GM21423 (cell line): Measurements from ENCODE around the gene RET.
"Not testable (repeated sequence)": the region's sequence is repeated elsewhere in the genome, so short reads cannot be mapped to it uniquely, and the experiment has no call there.

Experiments used
- ATAC-seq: cut with Tn5 transposase; IDR thresholded peaks from one replicate; pipeline ENCODE4 v1.9.1; 2021; ENCODE audit warnings: mild to moderate bottlenecking, moderate library complexity; ENCODE audit not compliant: unreplicated experiment

The RET gene

GRCh38 chr10:43132867-43133787, 56.3 kb downstream of the RET start:
- ATAC-seq = no peak

- no peak for ATAC-seq
These were observed 57.4 kb downstream of the RET start for GRCh38 chr10:43134126-43134905.

- no peak for ATAC-seq
These were observed 58.2 kb downstream of the RET start for GRCh38 chr10:43135064-43135463.

GRCh38 chr10:43135656-43136055, 58.8 kb downstream of the RET start:
- no peak for ATAC-seq

GRCh38 chr10:43136432-43136831, 59.6 kb downstream of the RET start:
- ATAC-seq = no peak

- ATAC-seq = no peak
These were observed 60.3 kb downstream of the RET start for GRCh38 chr10:43136995-43137716.

GRCh38 chr10:43137717-43138020, 60.8 kb downstream of the RET start:
- ATAC-seq = peak; percentile 26

- ATAC-seq = peak; percentile 63
These were observed 61.3 kb downstream of the RET start, which contains the start of gene CSGALNACT2 for GRCh38 chr10:43138021-43138756. Gene CSGALNACT2 (plus strand): TSS chr10:43138445. CDS start chr10:43155150, 16,705 bp downstream.

GRCh38 chr10:43138757-43139241, 61.9 kb downstream of the RET start:
- peak; percentile 33 for ATAC-seq

- no peak for ATAC-seq
These were observed 64.6 kb downstream of the RET start for GRCh38 chr10:43141421-43141820.

GRCh38 chr10:43145311-43145710, 68.4 kb downstream of the RET start:
- ATAC-seq = no peak

GRCh38 chr10:43145936-43146335, 69.1 kb downstream of the RET start:
- not testable (repeated sequence) for ATAC-seq

- ATAC-seq = no peak
These were observed 74.5 kb downstream of the RET start for GRCh38 chr10:43151371-43151770.

- ATAC-seq = no peak
These were observed 77.0 kb downstream of the RET start for GRCh38 chr10:43153901-43154300.

GRCh38 chr10:43155221-43155620, 78.4 kb downstream of the RET start:
- no peak for ATAC-seq

GRCh38 chr10:43155741-43156140, 78.9 kb downstream of the RET start:
- ATAC-seq = no peak

- ATAC-seq = no peak
These were observed 79.9 kb downstream of the RET start for GRCh38 chr10:43156590-43157341.

- no peak for ATAC-seq
These were observed 81.8 kb downstream of the RET start for GRCh38 chr10:43158636-43159035.

- ATAC-seq = peak; percentile 60
These were observed 83.4 kb downstream of the RET start for GRCh38 chr10:43160046-43160920.
